Vagina (tissue), 2 donors: ENCODE data around the gene ATR. TPM values are rescaled to one million over a fixed set of nuclear protein-coding genes. Genes with fewer than 3 reads are reported as not detected.

ENCODE experiments used
- DNase-seq, 2 donors: peaks; one replicate each; pipeline ENCODE4 v3.0.0-alpha.2; 2017; ENCODE audit errors: extremely low spot score in 2 of 2
- H3K27ac ChIP-seq: fragments of 200-600 bp; sonication (generic); one replicate; pipeline ENCODE4 v1.5.1; 2019
- H3K27me3 ChIP-seq: fragments of 200-600 bp; sonication (generic); one replicate; pipeline ENCODE4 v1.5.1; 2019
- H3K36me3 ChIP-seq, 2 donors: fragments of 200-600 bp; sonication (generic); one replicate each; pipeline ENCODE4 v1.5.1; 2017 to 2019
- H3K4me1 ChIP-seq: fragments of 200-600 bp; sonication (generic); one replicate; pipeline ENCODE4 v1.5.1; 2019
- H3K4me3 ChIP-seq, 2 donors: fragments of 200-600 bp; sonication (generic); 1 replicate in 1 of 2; 2 replicates in 1 of 2; pipeline ENCODE4 v1.5.1; 2016 to 2019
- H3K9me3 ChIP-seq: fragments of 200-600 bp; sonication (generic); one replicate; pipeline ENCODE4 v1.5.1; 2019
- POLR2A ChIP-seq, 2 donors: fragments of 450-650 bp; IDR thresholded peaks; one replicate each; pipeline ENCODE4 v1.6.1; 2017; ENCODE audit warnings: antibody characterized with exemption in 2 of 2, mild to moderate bottlenecking in 2 of 2, moderate library complexity in 2 of 2
- POLR2AphosphoS5 ChIP-seq, 2 donors: sonication (generic); formaldehyde crosslinking; IDR thresholded peaks; one replicate each; pipeline ENCODE4 v1.9.0; 2017; ENCODE audit warnings: antibody characterized with exemption in 2 of 2, mild to moderate bottlenecking in 2 of 2, low read depth in 1 of 2; ENCODE audit not compliant: insufficient read depth in 1 of 2
- intact Hi-C: fragments of 100-400 bp; cut with DNase I; formaldehyde crosslinking; loops from one replicate; pipeline ENCODE4 v1.15.1; 2023
- total RNA-seq: library from RNA; depleted of rRNA; stranded (reverse); fragments of >200 nt; gene quantifications from one replicate; pipeline ENCODE4 v1.2.3, GENCODE V29; 2016
- TF ChIP-seq, protein P1 (sequence below), 3 experiments: fragments of 450-650 bp in 2 of 3; fragments of 200-600 bp in 1 of 3; sonication (generic) in 1 of 3; IDR thresholded peaks; one replicate each; pipeline ENCODE4 v1.5.1; 2017 to 2019; ENCODE audit warnings: antibody characterized with exemption in 3 of 3, mild to moderate bottlenecking in 2 of 3, moderate library complexity in 2 of 3

Gene ATR
- total RNA-seq, 1 donor from 2014 or later, result 22.6 TPM

DNA sequence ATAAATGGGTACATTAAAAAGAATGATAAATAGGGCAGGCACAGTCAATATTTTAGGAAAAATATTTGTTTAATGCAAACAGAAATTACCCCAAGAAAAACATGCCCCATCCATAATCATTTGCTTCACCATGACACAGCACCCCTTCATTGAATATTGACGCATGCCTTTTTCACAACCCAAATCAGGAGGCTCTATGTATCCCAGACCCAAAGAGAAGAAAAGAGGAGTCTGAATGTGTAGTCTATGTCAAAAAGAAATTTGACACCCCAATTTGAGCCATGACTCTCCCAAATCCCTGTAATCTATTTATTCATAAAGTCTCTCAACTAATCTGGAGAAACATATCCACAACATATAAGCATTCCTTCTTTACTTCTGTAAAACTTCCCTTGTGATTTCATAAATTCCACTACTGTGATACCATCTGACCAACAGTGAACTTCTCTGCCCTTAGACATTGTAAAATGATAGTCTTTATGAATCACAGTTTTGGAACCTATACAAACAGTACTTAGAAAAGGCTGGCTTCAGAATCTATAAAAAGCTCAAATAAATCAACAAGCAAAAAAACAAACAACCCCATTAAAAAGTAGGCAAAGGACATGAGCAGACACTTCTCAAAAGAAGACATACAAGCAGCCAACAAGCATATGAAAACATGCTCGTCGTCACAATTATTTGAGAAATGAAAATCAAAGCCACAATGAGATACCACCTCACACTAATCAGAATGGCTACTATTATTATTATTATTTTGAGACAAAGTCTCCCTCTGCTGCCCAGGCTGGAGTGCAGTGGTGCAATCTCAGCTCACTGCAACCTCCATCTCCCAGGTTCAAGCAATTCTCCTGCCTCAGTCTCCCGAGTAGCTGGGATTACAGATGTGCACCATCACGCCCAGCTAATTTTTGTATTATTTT, 77.3 kb downstream of the ATR start:
- no peak overlapping the region for H3K27ac ChIP-seq
- no peak overlapping the region for H3K4me3 ChIP-seq
- no peaks in the 10 kb centered on the region for H3K9me3 ChIP-seq
- TF ChIP-seq POLR2AphosphoS5 (IDR thresholded peaks at IDR 0.05; ENCODE audit: insufficient read depth in 1 of 2, low read depth in 1 of 2) (no peak), POLR2A (IDR thresholded peaks at IDR 0.05) (no peak)
- TF ChIP-seq, protein P1, sequence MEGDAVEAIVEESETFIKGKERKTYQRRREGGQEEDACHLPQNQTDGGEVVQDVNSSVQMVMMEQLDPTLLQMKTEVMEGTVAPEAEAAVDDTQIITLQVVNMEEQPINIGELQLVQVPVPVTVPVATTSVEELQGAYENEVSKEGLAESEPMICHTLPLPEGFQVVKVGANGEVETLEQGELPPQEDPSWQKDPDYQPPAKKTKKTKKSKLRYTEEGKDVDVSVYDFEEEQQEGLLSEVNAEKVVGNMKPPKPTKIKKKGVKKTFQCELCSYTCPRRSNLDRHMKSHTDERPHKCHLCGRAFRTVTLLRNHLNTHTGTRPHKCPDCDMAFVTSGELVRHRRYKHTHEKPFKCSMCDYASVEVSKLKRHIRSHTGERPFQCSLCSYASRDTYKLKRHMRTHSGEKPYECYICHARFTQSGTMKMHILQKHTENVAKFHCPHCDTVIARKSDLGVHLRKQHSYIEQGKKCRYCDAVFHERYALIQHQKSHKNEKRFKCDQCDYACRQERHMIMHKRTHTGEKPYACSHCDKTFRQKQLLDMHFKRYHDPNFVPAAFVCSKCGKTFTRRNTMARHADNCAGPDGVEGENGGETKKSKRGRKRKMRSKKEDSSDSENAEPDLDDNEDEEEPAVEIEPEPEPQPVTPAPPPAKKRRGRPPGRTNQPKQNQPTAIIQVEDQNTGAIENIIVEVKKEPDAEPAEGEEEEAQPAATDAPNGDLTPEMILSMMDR (IDR thresholded peaks at IDR 0.05), result no peak
- intact Hi-C loops, result no loop called here
- no peak for DNase-seq
- H3K27me3 ChIP-seq, result no peaks in the 10 kb centered on the region
- peaks cover 0 to 6% of the 10 kb centered on the region in 2 donors for H3K36me3 ChIP-seq
- peaks cover 17% of the 10 kb centered on the region for H3K4me1 ChIP-seq

DNA sequence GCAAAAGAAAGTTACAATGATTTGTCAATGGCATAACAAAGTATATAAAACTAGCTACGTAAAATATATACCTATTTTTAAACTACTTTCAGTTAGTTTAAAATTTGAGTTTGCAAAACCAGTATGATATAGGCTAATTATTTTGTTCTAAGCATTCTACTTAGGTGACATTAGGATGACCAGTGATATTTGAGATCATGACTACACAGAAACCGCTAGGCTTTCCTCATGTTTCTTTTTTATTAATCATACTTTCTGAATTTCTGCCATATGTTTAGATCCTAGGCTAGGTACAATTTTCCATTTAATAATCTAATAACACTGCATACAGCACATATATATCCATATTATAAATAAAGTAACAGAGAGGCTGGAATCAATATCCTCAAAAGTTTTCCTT, 78.3 kb downstream of the ATR start:
- Histone ChIP-seq H3K4me3 (no peak overlapping the region), H3K27ac (no peak overlapping the region), H3K9me3 (no peaks in the 10 kb centered on the region), H3K36me3 (peaks cover 0 to 9% of the 10 kb centered on the region in 2 donors), H3K4me1 (peaks cover 17% of the 10 kb centered on the region), H3K27me3 (no peaks in the 10 kb centered on the region)
- intact Hi-C loops, result no loop called here
- TF ChIP-seq, protein P1 (IDR thresholded peaks at IDR 0.05), result no peak
- TF ChIP-seq POLR2AphosphoS5 (IDR thresholded peaks at IDR 0.05; ENCODE audit: insufficient read depth in 1 of 2, low read depth in 1 of 2) (no peak), POLR2A (IDR thresholded peaks at IDR 0.05) (no peak)
- DNase-seq, result no peak

DNA sequence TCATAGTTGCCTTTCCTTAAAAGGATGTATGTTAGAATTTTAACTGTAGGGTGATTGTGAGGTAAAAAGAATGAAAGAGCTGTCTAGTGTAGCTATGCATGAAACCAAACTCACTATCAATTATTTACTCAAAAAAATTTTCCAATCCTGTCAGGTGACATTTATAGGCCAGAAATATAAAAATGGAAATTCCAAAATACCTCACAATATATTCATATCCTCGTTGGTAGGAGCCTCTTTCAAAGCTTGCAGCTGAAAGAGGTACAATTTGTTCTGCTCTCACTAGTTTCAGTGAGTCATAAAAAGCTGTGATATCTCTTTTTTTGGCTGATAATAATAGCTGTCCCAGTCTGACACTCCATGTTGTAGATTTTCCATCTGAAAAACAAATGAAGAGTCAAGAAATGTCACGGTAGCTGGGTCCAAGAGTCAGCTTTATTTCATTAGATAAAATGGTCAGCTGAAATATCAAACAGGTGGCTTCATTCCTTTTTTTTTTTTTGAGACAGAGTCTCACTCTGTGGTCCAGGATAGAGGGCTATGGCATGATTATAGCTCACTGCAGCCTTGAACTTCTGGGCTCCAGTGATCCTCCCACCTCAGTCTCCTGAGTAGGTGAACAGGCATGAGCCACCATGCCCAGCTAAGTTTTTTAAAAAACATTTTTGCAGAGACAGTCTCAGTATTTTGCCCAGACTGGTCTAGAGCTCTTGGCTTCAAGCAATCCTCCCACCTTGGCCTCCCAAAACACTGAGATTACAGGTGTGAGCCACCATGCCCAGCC, 79.9 kb downstream of the ATR start:
- no peak for DNase-seq
- Histone ChIP-seq H3K9me3 (no peaks in the 10 kb centered on the region), H3K4me1 (peaks cover 17% of the 10 kb centered on the region), H3K27me3 (no peaks in the 10 kb centered on the region), H3K4me3 (no peak overlapping the region), H3K36me3 (peaks cover 0 to 3% of the 10 kb centered on the region in 2 donors), H3K27ac (no peak overlapping the region)
- TF ChIP-seq POLR2AphosphoS5 (IDR thresholded peaks at IDR 0.05; ENCODE audit: insufficient read depth in 1 of 2, low read depth in 1 of 2) (no peak), POLR2A (IDR thresholded peaks at IDR 0.05) (no peak)
- TF ChIP-seq, protein P1 (IDR thresholded peaks at IDR 0.05), result no peak
- intact Hi-C loops, result no loop called here

DNA sequence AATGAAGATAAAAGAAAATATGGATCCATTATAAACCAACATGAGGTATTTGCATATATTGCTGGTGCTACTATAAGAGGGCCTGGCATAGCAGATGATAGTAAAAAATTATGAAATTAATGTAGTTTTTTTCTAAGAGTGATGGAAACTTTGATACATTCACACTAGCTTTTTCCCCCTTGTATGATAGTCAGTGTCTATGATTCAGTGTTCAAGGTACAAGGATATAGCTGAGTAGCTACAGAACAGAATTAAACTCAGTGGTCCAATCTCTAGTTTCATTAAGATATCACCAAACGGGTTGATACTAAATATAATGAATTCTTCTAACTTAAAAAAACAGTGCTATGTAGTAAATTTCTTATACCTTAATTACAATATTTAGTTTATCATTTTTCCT, 80.8 kb downstream of the ATR start:
- no peaks in the 10 kb centered on the region for H3K9me3 ChIP-seq
- intact Hi-C loops, result no loop called here
- H3K27ac ChIP-seq, result no peak overlapping the region
- no peak overlapping the region for H3K4me3 ChIP-seq
- peaks cover 0 to 8% of the 10 kb centered on the region in 2 donors for H3K36me3 ChIP-seq
- peaks cover 17% of the 10 kb centered on the region for H3K4me1 ChIP-seq
- TF ChIP-seq POLR2AphosphoS5 (IDR thresholded peaks at IDR 0.05; ENCODE audit: insufficient read depth in 1 of 2, low read depth in 1 of 2) (no peak), POLR2A (IDR thresholded peaks at IDR 0.05) (no peak)
- TF ChIP-seq, protein P1 (IDR thresholded peaks at IDR 0.05), result no peak
- DNase-seq, result no peak
- no peaks in the 10 kb centered on the region for H3K27me3 ChIP-seq
